Measurements from ENCODE around the gene FAM110A.
A peak's percentile ranks its signal among the peaks of the same experiment; 100 is the strongest.
"Not testable (repeated sequence)": the region's sequence is repeated elsewhere in the genome, so short reads cannot be mapped to it uniquely, and the experiment has no call there.

Gene FAM110A

GRCh38 chr20:824490-824889 lies 9.0 kb upstream of the FAM110A start:
- no peak for DNase-seq

DNA sequence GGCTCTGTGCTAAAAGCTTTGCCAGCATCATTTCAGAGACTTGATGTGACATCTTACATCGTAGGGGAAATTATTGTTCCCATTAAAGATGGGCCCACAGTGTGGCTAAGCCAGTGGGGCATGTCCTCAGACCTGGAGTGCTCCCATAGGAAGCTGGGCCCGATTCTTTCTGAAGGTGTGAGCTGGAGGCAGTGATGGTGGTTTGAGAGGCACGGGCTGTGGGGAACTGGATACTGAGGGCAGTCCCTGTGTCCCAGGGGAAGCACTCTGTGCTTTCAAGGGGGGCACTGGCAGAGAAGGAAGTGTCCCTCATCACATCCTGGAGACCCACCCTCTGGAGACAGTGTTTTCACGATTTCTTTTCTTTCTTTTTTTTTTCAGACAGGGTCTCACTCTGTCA lies 8.6 kb upstream of the FAM110A start:
- DNase-seq = no peak

- DNase-seq = no peak
Measured at GRCh38 chr20:825710-826421, 7.6 kb upstream of the FAM110A start.

GRCh38 chr20:826695-827323 lies 6.7 kb upstream of the FAM110A start:
- DNase-seq = no peak

DNA sequence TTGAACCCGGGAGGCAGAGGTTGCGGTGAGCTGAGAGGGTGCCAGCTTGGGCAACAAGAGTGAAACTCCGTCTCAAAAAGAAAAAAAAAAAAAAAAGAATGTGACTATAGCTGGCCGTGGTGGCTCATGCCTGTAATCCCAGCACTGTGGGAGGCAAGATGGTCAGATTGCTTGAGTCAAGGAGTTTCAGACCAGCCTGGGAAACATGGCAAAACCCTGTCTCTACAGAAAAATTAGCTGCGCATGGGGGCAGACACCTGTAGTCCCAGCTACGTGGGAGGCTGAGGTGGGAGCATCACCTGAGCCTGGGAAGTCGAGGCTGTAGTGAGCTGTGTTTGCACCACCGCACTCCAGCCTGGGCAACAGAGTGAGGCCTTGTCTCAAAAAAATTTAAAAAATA lies 5.5 kb upstream of the FAM110A start:
- not testable (repeated sequence) for DNase-seq

- no peak for DNase-seq
Measured at GRCh38 chr20:828987-829386, 4.5 kb upstream of the FAM110A start.

DNA sequence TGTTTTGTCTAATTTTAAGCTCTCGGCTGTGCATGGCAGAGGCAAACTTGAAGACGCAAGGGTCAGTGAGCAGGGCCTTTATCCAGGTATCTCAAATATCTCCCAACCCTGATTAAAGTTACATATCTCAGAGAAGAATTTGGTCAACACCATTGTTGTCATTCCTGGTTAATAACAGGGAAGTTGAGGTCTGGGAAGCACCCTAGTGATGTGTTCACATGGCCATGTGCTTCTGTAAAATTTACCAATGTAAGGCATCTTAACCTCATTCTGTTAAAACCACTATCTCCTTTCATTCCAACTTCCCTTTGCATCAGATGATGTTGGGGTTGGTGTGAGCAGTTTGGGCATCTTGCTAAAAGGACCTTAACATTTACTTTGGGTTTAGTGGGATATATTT lies 4.0 kb upstream of the FAM110A start:
- no peak for DNase-seq

- DNase-seq = no peak
Measured at GRCh38 chr20:830011-830521, 3.4 kb upstream of the FAM110A start.

GRCh38 chr20:831251-831650 lies 2.3 kb upstream of the FAM110A start:
- no peak for DNase-seq

GRCh38 chr20:831956-832355 lies 1.6 kb upstream of the FAM110A start:
- no peak for DNase-seq

GRCh38 chr20:833121-833449 lies 430 bp upstream of the FAM110A start:
- no peak for DNase-seq

DNA sequence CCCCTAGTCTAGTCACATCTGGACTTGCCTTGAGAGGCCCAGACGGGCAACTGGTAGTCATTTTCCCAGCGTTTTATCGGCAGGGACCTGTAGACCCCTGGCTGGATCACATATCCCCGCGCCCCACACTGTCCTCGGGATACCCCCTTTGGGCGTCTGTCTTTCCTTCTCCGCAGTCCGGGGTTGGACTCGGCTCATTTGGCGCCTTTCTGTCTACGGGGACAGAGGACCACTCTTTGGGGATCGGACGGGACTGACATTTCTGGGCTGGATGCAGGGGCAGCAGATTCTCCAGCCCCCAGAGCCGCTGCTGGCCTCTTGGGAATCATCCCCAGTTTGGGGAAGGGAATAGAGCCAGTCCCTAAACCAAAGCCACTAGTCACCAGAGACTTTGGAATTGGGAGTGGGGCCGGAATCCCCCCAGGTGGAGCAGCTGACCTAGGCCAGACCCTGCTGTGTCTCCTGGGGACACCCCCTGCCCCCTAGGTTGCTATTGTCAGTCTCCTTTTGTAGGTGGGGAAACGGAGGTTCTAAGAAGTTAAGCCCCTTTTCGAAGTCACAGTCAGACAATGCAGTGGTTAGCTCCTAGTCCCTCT lies 734 bp downstream of the FAM110A start:
- no peak for DNase-seq

- DNase-seq = peak; percentile 49 to 55
Measured at GRCh38 chr20:835608-836045, 2.1 kb downstream of the FAM110A start.

GRCh38 chr20:836190-836589 lies 2.7 kb downstream of the FAM110A start:
- no peak for DNase-seq

DNA sequence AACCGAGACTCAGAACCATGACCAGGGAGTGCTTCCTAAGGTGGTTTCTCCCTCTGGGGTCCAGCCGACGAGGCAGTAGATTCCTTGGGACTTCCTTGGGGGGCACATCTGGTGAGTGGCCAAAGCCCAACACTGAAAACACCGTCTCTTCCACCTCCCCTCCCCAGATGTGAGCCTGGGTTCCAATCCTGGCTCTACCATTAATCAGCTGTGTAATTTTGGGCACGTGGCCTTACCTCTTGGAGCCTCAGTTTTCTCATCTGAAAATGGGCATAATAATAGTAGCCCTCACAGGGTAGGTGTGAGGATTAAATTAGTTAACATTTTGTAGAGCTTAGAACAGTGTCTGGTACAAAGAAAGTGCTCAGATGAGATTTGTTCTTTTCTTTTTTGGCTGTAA lies 5.5 kb downstream of the FAM110A start:
- DNase-seq = no peak

- DNase-seq = no peak
Measured at GRCh38 chr20:839626-840025, 6.1 kb downstream of the FAM110A start.

GRCh38 chr20:840503-840857 lies 7.0 kb downstream of the FAM110A start:
- no peak for DNase-seq

DNA sequence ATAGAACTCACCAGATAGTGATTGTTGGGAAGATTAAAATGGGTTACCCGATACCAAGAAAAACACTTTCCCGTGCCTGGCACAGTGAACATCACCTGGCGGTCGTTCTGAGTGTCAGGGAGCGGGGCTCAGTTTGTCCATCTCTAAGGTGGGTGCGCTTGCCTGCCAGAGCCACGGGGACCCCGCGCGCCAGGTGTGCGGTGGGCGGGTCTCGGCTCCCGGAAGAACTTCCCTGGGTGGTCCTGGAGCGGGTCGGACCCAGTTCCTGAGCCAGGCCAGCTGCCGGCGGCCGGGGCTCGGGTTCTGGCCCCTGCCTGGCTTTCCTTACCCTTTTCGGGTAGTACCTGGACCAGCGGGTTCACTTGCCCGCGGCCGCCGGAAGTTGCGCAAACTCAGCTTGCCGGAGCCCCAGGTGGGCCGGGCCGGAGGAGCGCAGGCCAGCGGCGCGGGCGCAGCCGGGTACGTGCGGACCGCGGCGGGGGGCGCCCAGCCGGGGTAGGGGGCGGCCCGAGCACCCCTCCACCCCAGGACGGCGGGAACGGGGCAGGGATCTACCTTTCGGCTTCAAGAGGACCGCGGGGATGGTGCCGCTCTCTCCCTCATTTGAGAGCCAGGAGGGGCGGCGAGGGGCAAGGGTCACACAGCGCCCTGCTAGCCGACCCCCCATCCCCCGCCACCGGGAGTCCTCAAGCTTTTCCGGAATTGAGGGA lies 7.5 kb downstream of the FAM110A start:
- no peak for DNase-seq

DNA sequence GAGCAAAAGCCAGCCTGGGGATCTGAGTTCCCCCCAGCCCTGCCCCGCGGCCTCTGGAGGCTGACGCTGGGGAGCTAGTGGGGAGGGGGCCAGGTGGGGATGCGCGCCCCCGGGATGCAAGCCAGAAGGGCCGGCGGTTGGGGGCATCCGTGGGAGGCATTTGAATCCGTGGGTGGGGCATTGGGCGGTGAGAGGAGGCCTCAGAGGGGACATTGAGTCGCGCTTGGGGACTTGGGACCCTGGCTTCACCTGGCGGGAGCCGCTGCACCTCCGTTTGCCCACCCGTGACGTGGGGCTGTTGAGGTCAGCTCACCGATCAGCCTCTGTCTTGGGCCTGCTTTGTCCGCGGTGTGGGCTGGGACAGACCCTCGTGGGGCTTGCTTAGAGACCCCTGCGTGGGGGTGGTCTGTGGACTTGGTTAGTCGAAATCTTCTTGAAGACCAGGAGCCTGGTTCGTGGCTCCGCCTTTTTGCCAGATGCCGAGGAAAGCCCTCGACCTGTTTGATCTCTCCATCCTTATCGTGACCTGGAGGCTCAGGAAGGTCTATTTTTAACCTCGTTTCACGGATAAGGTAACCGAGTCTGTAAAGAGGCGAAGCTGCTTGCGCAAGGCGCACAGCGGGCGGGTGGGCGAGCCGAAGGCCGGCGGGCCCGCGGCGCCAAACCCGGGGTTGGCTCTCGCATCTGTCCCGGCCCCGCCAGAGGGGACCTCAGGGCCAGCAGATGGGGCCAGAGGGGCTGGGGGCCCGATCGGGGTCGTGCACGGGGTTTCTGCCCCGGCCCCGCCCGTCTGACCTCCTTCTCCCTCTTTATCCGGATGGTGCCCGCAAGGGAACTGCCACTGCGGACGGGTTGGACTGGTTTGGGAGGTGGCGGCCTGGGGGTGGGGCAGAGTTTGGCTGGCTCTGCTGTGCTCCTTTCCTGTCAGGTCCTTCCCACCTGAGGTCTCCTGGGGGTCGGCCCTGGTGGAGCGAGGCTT lies 8.3 kb downstream of the FAM110A start:
- DNase-seq = no peak

- DNase-seq = no peak
Measured at GRCh38 chr20:842547-842940, 9.0 kb downstream of the FAM110A start.

DNA sequence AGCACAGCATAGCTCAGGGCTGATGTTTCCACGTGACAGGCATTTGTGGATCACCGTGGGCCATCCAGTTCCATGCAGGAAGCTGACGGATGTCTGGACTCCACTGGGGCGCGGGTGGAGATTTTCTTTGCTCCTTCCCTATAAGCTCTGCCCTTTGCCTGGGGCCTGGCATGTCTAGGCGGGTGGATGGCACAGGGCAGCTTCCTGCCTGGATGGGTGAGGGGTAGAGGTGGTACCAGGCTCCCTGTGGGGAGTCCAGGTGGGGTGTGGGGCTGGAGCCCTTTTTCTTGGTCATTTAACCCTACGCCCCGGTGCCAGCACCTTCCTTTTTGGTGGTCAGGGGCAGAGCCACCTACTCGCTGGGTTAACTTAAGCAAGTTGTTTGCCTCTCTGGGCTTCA lies 10.4 kb downstream of the FAM110A start:
- DNase-seq = no peak

GRCh38 chr20:844473-845225 lies 11.1 kb downstream of the FAM110A start:
- peak; percentile 92 for DNase-seq
